MM.1S (cell line): ENCODE results near the gene ARHGEF5.
"Not testable (repeated sequence)": the region's sequence is repeated elsewhere in the genome, so short reads cannot be mapped to it uniquely, and the experiment has no call there.

Source experiments
- DNase-seq: peaks from one replicate; pipeline ENCODE4 v3.0.0-alpha.2; 2015
- H2AFZ ChIP-seq: fragments of 300-600 bp; sonication (generic); 2 replicates; pipeline ENCODE4 v1.6.0; 2016; ENCODE audit warnings: antibody characterized with exemption, low read length
- H3F3A ChIP-seq: fragments of 300-600 bp; sonication (generic); 2 replicates; pipeline ENCODE4 v1.6.1; 2016; ENCODE audit warnings: mild to moderate bottlenecking, antibody characterized with exemption, low read length, moderate library complexity, mixed read lengths; ENCODE audit not compliant: insufficient read depth
- H3K27ac ChIP-seq: fragments of 300-600 bp; sonication (generic); 2 replicates; pipeline ENCODE4 v1.5.1; 2016; ENCODE audit warnings: mild to moderate bottlenecking, low read length
- H3K27me3 ChIP-seq: fragments of 300-600 bp; sonication (generic); replicated peaks from 2 replicates; pipeline ENCODE4 v1.6.0; 2016; ENCODE audit warnings: low read length; ENCODE audit not compliant: insufficient read depth
- H3K36me3 ChIP-seq: fragments of 300-600 bp; sonication (generic); replicated peaks from 2 replicates; pipeline ENCODE4 v1.6.1; 2016; ENCODE audit warnings: mild to moderate bottlenecking, low read length, mixed read lengths; ENCODE audit not compliant: insufficient read depth
- H3K4me1 ChIP-seq: fragments of 300-600 bp; sonication (generic); 2 replicates; pipeline ENCODE4 v1.6.1; 2016; ENCODE audit warnings: low read length, mixed read lengths
- H3K4me2 ChIP-seq: fragments of 300-600 bp; sonication (generic); 2 replicates; pipeline ENCODE4 v1.6.0; 2016; ENCODE audit warnings: low read depth, low read length
- H3K4me3 ChIP-seq: fragments of 300-600 bp; sonication (generic); 2 replicates; pipeline ENCODE4 v1.5.1; 2016; ENCODE audit warnings: low read length, mixed read lengths
- H3K79me2 ChIP-seq: fragments of 300-600 bp; sonication (generic); 2 replicates; pipeline ENCODE4 v1.6.1; 2016; ENCODE audit warnings: mixed run types, low read length, mixed read lengths
- H3K9ac ChIP-seq: fragments of 300-600 bp; sonication (generic); 2 replicates; pipeline ENCODE4 v1.6.1; 2016; ENCODE audit warnings: low read length, mixed read lengths
- H3K9me2 ChIP-seq: fragments of 300-600 bp; sonication (generic); replicated peaks from 2 replicates; pipeline ENCODE4 v1.6.1; 2016; ENCODE audit warnings: mild to moderate bottlenecking, low read length, mixed read lengths; ENCODE audit not compliant: insufficient read depth
- H3K9me3 ChIP-seq: fragments of 300-600 bp; sonication (generic); replicated peaks from 2 replicates; pipeline ENCODE4 v1.6.1; 2016; ENCODE audit warnings: mild to moderate bottlenecking, low read length, mixed read lengths; ENCODE audit not compliant: insufficient read depth
- H4K20me1 ChIP-seq: fragments of 300-600 bp; sonication (generic); 2 replicates; pipeline ENCODE4 v1.6.1; 2016; ENCODE audit warnings: mild to moderate bottlenecking, low read length, moderate library complexity, mixed read lengths; ENCODE audit not compliant: insufficient read depth
- EZH2 ChIP-seq: fragments of 300-600 bp; sonication (generic); optimal IDR thresholded peaks from 2 replicates; pipeline ENCODE3; 2017; ENCODE audit warnings: low read depth, mild to moderate bottlenecking, antibody characterized with exemption, low read length, mixed read lengths
- EZH2phosphoT487 ChIP-seq: fragments of 300-600 bp; sonication (generic); IDR thresholded peaks from 2 replicates; pipeline ENCODE4 v1.6.1; 2018; ENCODE audit warnings: antibody characterized with exemption, low read length
- TF ChIP-seq, protein P1 (sequence below): fragments of 300-600 bp; sonication (generic); IDR thresholded peaks from 2 replicates; pipeline ENCODE4 v1.5.1; 2016; ENCODE audit warnings: antibody characterized with exemption, low read length, mixed read lengths

ARHGEF5 gene

DNA sequence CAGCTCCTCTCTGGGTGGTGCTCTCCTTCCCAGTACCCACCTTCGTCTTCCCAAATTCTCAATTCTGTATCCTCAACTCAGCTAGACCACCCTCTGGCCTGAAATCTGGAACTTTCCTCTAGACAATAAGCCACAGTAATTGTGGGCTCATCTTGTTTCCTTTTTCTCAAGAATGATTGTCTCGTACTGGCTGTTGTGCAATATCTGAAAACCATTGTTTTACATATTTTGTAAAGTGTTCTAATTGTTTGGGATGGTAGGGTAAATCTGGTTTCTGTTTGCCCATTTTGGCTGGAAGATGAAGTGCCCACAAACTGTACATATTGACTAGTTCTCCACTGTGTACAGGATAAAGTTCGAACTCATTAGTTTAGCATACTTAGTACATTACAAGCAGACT lies 59.6 kb downstream of the ARHGEF5 start:
- Histone ChIP-seq H3K27me3 (no peaks in the 10 kb centered on the region), H3K36me3 (no peaks in the 10 kb centered on the region), H3K9me3 (no peaks in the 10 kb centered on the region), H2AFZ (no peak overlapping the region), H3K27ac (no peak overlapping the region), H3F3A (no peaks in the 10 kb centered on the region), H3K79me2 (no peaks in the 10 kb centered on the region), H3K4me1 (no peaks in the 10 kb centered on the region), H3K9me2 (no peaks in the 10 kb centered on the region), H3K4me2 (no peak overlapping the region), H4K20me1 (no peaks in the 10 kb centered on the region), H3K9ac (no peak overlapping the region), H3K4me3 (no peak overlapping the region)
- TF ChIP-seq EZH2phosphoT487, result no peak
- no peak for TF ChIP-seq EZH2
- TF ChIP-seq, protein P1, sequence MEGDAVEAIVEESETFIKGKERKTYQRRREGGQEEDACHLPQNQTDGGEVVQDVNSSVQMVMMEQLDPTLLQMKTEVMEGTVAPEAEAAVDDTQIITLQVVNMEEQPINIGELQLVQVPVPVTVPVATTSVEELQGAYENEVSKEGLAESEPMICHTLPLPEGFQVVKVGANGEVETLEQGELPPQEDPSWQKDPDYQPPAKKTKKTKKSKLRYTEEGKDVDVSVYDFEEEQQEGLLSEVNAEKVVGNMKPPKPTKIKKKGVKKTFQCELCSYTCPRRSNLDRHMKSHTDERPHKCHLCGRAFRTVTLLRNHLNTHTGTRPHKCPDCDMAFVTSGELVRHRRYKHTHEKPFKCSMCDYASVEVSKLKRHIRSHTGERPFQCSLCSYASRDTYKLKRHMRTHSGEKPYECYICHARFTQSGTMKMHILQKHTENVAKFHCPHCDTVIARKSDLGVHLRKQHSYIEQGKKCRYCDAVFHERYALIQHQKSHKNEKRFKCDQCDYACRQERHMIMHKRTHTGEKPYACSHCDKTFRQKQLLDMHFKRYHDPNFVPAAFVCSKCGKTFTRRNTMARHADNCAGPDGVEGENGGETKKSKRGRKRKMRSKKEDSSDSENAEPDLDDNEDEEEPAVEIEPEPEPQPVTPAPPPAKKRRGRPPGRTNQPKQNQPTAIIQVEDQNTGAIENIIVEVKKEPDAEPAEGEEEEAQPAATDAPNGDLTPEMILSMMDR, result no peak
- DNase-seq, result no peak

DNA sequence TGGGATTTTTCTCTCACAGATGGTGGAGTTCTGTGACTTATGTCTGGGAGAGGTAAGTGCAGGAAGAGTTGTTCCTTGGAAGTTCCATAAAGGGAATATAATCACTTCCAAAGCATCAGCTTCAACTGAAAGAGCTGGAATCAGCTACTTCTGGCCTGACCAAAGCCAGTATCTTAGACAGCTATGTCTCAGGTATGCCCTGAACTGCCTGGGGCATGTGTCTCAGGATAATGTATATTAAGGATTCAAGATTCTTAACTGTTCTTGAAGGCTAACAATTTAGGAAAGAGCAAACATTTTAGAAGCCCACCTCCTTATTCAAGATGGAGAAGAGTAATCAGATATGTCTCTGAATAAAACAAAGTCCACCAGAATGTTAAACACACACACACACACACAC lies 60.7 kb downstream of the ARHGEF5 start:
- Histone ChIP-seq H3K36me3 (no peaks in the 10 kb centered on the region), H3K4me1 (no peaks in the 10 kb centered on the region), H4K20me1 (no peaks in the 10 kb centered on the region), H3K9me3 (no peaks in the 10 kb centered on the region), H2AFZ (no peak overlapping the region), H3F3A (no peaks in the 10 kb centered on the region), H3K79me2 (no peaks in the 10 kb centered on the region), H3K9me2 (no peaks in the 10 kb centered on the region), H3K27ac (no peak overlapping the region), H3K9ac (no peak overlapping the region), H3K4me2 (no peak overlapping the region), H3K27me3 (no peaks in the 10 kb centered on the region), H3K4me3 (no peak overlapping the region)
- no peak for TF ChIP-seq EZH2phosphoT487
- TF ChIP-seq, protein P1, result no peak
- no peak for TF ChIP-seq EZH2
- no peak for DNase-seq

DNA sequence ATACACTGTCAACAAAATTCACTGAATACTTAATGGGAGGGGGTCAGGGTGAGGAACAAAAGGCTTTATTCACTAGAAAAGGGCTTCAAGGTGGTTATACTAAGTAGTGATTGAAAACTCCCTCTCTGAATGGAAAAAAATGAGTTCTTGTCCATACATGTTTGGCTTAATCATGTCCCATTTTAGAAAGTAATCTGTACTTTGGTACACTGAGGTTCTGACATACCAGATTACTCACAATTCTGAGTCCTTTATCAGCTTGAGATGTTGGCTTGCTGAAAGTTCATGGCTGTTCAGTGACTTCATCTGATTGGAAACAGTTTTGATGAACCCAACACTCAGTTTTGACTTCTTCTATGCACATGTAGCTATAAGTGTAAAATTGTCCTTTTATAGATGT lies 61.1 kb downstream of the ARHGEF5 start:
- Histone ChIP-seq H4K20me1 (no peaks in the 10 kb centered on the region), H3K9ac (no peak overlapping the region), H3K9me3 (no peaks in the 10 kb centered on the region), H2AFZ (no peak overlapping the region), H3K79me2 (no peaks in the 10 kb centered on the region), H3K27me3 (no peaks in the 10 kb centered on the region), H3F3A (no peaks in the 10 kb centered on the region), H3K9me2 (no peaks in the 10 kb centered on the region), H3K36me3 (no peaks in the 10 kb centered on the region), H3K4me2 (no peak overlapping the region), H3K4me3 (no peak overlapping the region), H3K27ac (no peak overlapping the region), H3K4me1 (no peaks in the 10 kb centered on the region)
- no peak for DNase-seq
- TF ChIP-seq EZH2phosphoT487 (no peak), EZH2 (no peak)
- TF ChIP-seq, protein P1, result no peak

DNA sequence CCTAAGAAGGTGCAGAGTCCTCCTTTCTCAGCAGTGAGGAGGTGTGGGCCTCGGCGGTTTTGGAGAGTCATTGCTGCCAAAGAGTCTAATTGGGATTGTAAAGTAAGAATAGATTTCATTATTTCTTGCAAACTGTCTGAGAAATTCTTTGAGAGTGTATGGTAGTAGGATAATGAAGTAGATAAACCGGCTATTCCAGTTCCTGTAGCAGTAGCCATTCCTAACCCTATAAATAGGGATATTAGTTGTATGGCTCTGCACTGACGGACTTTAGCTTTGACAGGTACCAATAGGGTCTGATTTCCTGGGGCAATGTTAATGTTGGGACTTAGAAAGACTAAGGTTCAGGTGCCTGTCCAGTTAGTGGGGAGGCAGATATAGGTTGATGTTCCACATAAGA lies 63.7 kb downstream of the ARHGEF5 start:
- H3K4me1 ChIP-seq, H3K27me3 ChIP-seq, H2AFZ ChIP-seq, DNase-seq, H3K4me2 ChIP-seq, H3K9ac ChIP-seq, H3K9me2 ChIP-seq, H3K27ac ChIP-seq, H3K9me3 ChIP-seq, H3K36me3 ChIP-seq, H3F3A ChIP-seq, H3K79me2 ChIP-seq, H3K4me3 ChIP-seq, H4K20me1 ChIP-seq: not testable (repeated sequence)

DNA sequence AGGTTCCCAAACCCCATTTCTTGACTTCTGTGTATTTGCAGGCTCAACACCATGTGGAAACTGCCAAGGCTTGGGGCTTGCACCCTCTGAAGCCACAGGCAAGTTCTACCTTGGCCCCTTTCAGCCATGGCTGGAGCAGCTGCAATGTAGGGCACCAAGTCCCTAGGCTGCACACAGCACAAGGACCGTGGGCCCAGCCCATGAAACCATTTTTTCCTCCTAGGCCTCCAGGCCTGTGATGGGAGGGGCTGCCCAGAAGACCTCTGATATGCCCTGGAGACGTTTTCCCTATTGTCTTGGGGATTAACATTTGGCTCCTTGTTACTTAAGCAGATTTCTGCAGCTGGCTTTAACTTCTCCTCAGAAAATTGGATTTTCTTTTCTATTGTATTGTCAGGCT lies 72.3 kb downstream of the ARHGEF5 start:
- H3K36me3 ChIP-seq, result not testable (repeated sequence)

More for the DNA sequence above, 72.3 kb downstream of the ARHGEF5 start:
- not testable (repeated sequence) for H3K79me2 ChIP-seq, H3K4me2 ChIP-seq, H2AFZ ChIP-seq, H3K9me3 ChIP-seq, DNase-seq, H3K27ac ChIP-seq, H4K20me1 ChIP-seq, H3K4me3 ChIP-seq, H3K4me1 ChIP-seq, H3K9me2 ChIP-seq, H3F3A ChIP-seq, H3K27me3 ChIP-seq, H3K9ac ChIP-seq
